Calu3 (cell line): ENCODE measurements around the gene RET. TPM values are rescaled to one million over a fixed set of nuclear protein-coding genes. Genes with fewer than 3 reads are reported as not detected.

Experiments
- BruUV-seq: library from RNA; stranded (reverse); fragments of 400-500 nt; replicated peaks from 2 replicates; lab custom pipeline; 2021; lab: Mats Ljungman, UMichigan
- CTCF ChIA-PET: fragments of 300-600 bp; sonication (Branson Sonifier 250); formaldehyde crosslinking; loops from one replicate; lab custom pipeline; 2022; ENCODE audit warnings: antibody characterized with exemption; lab: Charles Lee
- DNase-seq: peaks from one replicate; pipeline ENCODE4 v3.0.0; 2022
- H3K27ac Mint-ChIP-seq: one replicate; pipeline ENCODE4 v1.8.0; 2022; ENCODE audit warnings: mixed read lengths; ENCODE audit not compliant: unreplicated experiment
- H3K27me3 Mint-ChIP-seq: one replicate; pipeline ENCODE4 v1.8.0; 2022; ENCODE audit warnings: mixed read lengths; ENCODE audit not compliant: unreplicated experiment
- H3K36me3 Mint-ChIP-seq: one replicate; pipeline ENCODE4 v1.8.0; 2022; ENCODE audit warnings: mild to moderate bottlenecking, moderate library complexity, mixed read lengths; ENCODE audit not compliant: insufficient read depth, unreplicated experiment
- H3K4me1 Mint-ChIP-seq: one replicate; pipeline ENCODE4 v1.8.0; 2022; ENCODE audit warnings: mild to moderate bottlenecking, low read depth, mixed read lengths; ENCODE audit not compliant: unreplicated experiment
- H3K4me3 Mint-ChIP-seq: one replicate; pipeline ENCODE4 v1.8.0; 2022; ENCODE audit warnings: mild to moderate bottlenecking, low read depth, moderate library complexity, mixed read lengths; ENCODE audit not compliant: unreplicated experiment
- H3K9me3 Mint-ChIP-seq: one replicate; pipeline ENCODE4 v1.8.0; 2022; ENCODE audit warnings: low read depth, mixed read lengths; ENCODE audit not compliant: unreplicated experiment
- CTCF ChIP-seq: fragments of 200-600 bp; IDR thresholded peaks from one replicate; pipeline ENCODE4 v1.8.0; 2022; ENCODE audit warnings: antibody characterized with exemption; ENCODE audit not compliant: unreplicated experiment
- intact Hi-C: fragments of 100-400 bp; cut with micrococcal nuclease; formaldehyde crosslinking; loops from one replicate; pipeline ENCODE4 v1.10.0; 2022; ENCODE audit not compliant: unreplicated experiment
- total RNA-seq: library from RNA; stranded (reverse); gene quantifications from 2 replicates; pipeline ENCODE4 v1.2.3, GENCODE V29; 2022

Gene RET
- total RNA-seq, 1 experiment from 2014 or later: not detected

GRCh38 chr10:43136995-43137716 is 60.3 kb downstream of the RET start:
- H3K4me1 Mint-ChIP-seq: peaks cover 19% of the 10 kb centered on the region
- intact Hi-C loops: loop anchor here (10.0 kb wide), 1 partner anchor 218 kb away; no protein-coding TSS in a partner anchor
- CTCF ChIA-PET: interaction anchor here (1.2 kb wide), 1 partner anchor 65 kb away, joined by 4 read pairs; no protein-coding TSS in a partner anchor
- H3K27ac Mint-ChIP-seq: peak overlapping the region; percentile 79
- H3K27me3 Mint-ChIP-seq: peaks cover 33% of the 10 kb centered on the region
- BruUV-seq: no TSS peak
- TF ChIP-seq CTCF: no peak
- peaks cover 38% of the 10 kb centered on the region for H3K36me3 Mint-ChIP-seq
- peak overlapping the region; percentile 83 for H3K4me3 Mint-ChIP-seq
- H3K9me3 Mint-ChIP-seq: no peaks in the 10 kb centered on the region
- no peak for DNase-seq

- no peaks in the 10 kb centered on the region for H3K9me3 Mint-ChIP-seq
- H3K27me3 Mint-ChIP-seq: peaks cover 28% of the 10 kb centered on the region
- TF ChIP-seq CTCF: no peak
- DNase-seq: peak; percentile 43
- no TSS peak for BruUV-seq
- H3K4me1 Mint-ChIP-seq: peaks cover 19% of the 10 kb centered on the region
- intact Hi-C loops: loop anchor here (10.0 kb wide), 1 partner anchor 217 kb away; no protein-coding TSS in a partner anchor
- CTCF ChIA-PET: interaction anchor here (1.2 kb wide), 1 partner anchor 65 kb away, joined by 4 read pairs; no protein-coding TSS in a partner anchor
- H3K27ac Mint-ChIP-seq: peak overlapping the region; percentile 79
- H3K4me3 Mint-ChIP-seq: peak overlapping the region; percentile 83
- H3K36me3 Mint-ChIP-seq: peaks cover 38% of the 10 kb centered on the region
Observed at GRCh38 chr10:43137717-43138020, 60.8 kb downstream of the RET start.

- TF ChIP-seq CTCF: no peak
- DNase-seq: peak; percentile 82
- Mint-ChIP-seq H3K36me3 (peaks cover 38% of the 10 kb centered on the region), H3K4me3 (peak within 1 kb of the TSS; percentile 83), H3K27me3 (peaks cover 23% of the 10 kb centered on the region), H3K4me1 (peaks cover 19% of the 10 kb centered on the region), H3K9me3 (no peaks in the 10 kb centered on the region), H3K27ac (peak within 1 kb of the TSS; percentile 79)
- intact Hi-C loops: loop anchor here (10.0 kb wide), 1 partner anchor 217 kb away; no protein-coding TSS in a partner anchor
- TSS peak; percentile 71 for BruUV-seq
- CTCF ChIA-PET: interaction anchor here (1.2 kb wide), 1 partner anchor 64 kb away, joined by 4 read pairs; no protein-coding TSS in a partner anchor
Observed at GRCh38 chr10:43138021-43138756, 61.3 kb downstream of the RET start, which contains the start of gene CSGALNACT2. TSS of gene CSGALNACT2 (plus strand) at chr10:43138445. CDS start at chr10:43155150, 16,705 bp downstream.

GRCh38 chr10:43138757-43139241 is 61.9 kb downstream of the RET start:
- H3K4me3 Mint-ChIP-seq: peak overlapping the region; percentile 83
- no peak for TF ChIP-seq CTCF
- CTCF ChIA-PET: no interaction called here
- H3K9me3 Mint-ChIP-seq: no peaks in the 10 kb centered on the region
- no TSS peak for BruUV-seq
- peaks cover 19% of the 10 kb centered on the region for H3K4me1 Mint-ChIP-seq
- DNase-seq: no peak
- peaks cover 17% of the 10 kb centered on the region for H3K27me3 Mint-ChIP-seq
- intact Hi-C loops: loop anchor here (10.0 kb wide), 1 partner anchor 216 kb away; no protein-coding TSS in a partner anchor
- peaks cover 38% of the 10 kb centered on the region for H3K36me3 Mint-ChIP-seq
- peak overlapping the region; percentile 42 for H3K27ac Mint-ChIP-seq
